ENCODE data around the gene PLEK. TPM values are rescaled to one million over a fixed set of nuclear protein-coding genes. Genes with fewer than 3 reads are reported as not detected.

The PLEK gene
- total RNA-seq, 2 donors from 2014 or later: not detected

GRCh38 chr2:68379184-68379708 lies 14.2 kb downstream of the PLEK start:
- Mint-ChIP-seq H3K9me3 (no peaks in the 10 kb centered on the region), H3K36me3 (ENCODE audit: low read depth) (no peaks in the 10 kb centered on the region), H3K27me3 (ENCODE audit: insufficient read depth) (peaks cover 17% of the 10 kb centered on the region), H3K4me3 (no peak overlapping the region), H3K4me1 (no peaks in the 10 kb centered on the region), H3K27ac (no peak overlapping the region)
- Histone ChIP-seq H3K27ac (ENCODE audit: low read depth, low read length) (no peak overlapping the region), H3K27me3 (ENCODE audit: control insufficient read depth, insufficient read depth, low read length, poor library complexity, severe bottlenecking) (peaks cover 6% of the 10 kb centered on the region), H3K9ac (ENCODE audit: extremely low read depth, low read length, poor library complexity, severe bottlenecking) (no peak overlapping the region), H3K36me3 (ENCODE audit: control insufficient read depth, insufficient read depth, low read length) (no peaks in the 10 kb centered on the region), H3K4me3 (ENCODE audit: low read length) (no peak overlapping the region), H3K9me3 (ENCODE audit: control insufficient read depth, low read length) (no peaks in the 10 kb centered on the region), H3K4me1 (ENCODE audit: control insufficient read depth, insufficient read depth, low read length) (no peaks in the 10 kb centered on the region)
- TF ChIP-seq, protein P1, sequence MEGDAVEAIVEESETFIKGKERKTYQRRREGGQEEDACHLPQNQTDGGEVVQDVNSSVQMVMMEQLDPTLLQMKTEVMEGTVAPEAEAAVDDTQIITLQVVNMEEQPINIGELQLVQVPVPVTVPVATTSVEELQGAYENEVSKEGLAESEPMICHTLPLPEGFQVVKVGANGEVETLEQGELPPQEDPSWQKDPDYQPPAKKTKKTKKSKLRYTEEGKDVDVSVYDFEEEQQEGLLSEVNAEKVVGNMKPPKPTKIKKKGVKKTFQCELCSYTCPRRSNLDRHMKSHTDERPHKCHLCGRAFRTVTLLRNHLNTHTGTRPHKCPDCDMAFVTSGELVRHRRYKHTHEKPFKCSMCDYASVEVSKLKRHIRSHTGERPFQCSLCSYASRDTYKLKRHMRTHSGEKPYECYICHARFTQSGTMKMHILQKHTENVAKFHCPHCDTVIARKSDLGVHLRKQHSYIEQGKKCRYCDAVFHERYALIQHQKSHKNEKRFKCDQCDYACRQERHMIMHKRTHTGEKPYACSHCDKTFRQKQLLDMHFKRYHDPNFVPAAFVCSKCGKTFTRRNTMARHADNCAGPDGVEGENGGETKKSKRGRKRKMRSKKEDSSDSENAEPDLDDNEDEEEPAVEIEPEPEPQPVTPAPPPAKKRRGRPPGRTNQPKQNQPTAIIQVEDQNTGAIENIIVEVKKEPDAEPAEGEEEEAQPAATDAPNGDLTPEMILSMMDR (conservative IDR thresholded peaks at IDR 0.05): no peak
- 72 to 87% methylated on average over 3 of the region's 4 CpGs for WGBS, 2 experiments (ENCODE audit: insufficient coverage in 1 of 2, insufficient read length in 1 of 2)
- DNase-seq: no peak

DNA sequence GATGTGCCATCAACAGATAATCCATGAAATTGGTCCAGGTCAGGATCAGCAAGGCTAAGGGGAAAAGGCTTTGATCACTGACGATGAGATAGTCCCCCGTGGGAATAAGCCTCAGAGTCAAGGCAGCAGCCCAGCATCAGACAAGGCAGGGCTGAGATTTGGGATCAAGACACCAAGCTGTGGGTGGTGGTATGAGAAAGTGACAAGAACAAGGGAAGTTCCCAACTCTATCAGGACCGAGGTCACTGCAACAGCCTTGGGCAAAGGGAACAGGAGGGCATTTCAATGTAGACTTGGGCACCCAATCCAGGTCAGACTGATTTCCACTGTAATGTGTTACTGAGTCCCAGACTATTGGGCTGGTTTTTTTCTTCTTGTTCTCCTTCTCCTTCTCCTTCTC lies 18.7 kb downstream of the PLEK start:
- TF ChIP-seq, protein P1 (conservative IDR thresholded peaks at IDR 0.05): no peak
- DNase-seq: no peak
- WGBS, 2 experiments (ENCODE audit: insufficient coverage in 1 of 2, insufficient read length in 1 of 2): 88 to 96% methylated on average over 3 of the region's 3 CpGs
- H3K9me3 Mint-ChIP-seq: no peaks in the 10 kb centered on the region
- Histone ChIP-seq H3K27me3 (ENCODE audit: control insufficient read depth, insufficient read depth, low read length, poor library complexity, severe bottlenecking) (no peaks in the 10 kb centered on the region), H3K4me1 (ENCODE audit: control insufficient read depth, insufficient read depth, low read length) (no peaks in the 10 kb centered on the region), H3K36me3 (ENCODE audit: control insufficient read depth, insufficient read depth, low read length) (no peaks in the 10 kb centered on the region), H3K9ac (ENCODE audit: extremely low read depth, low read length, poor library complexity, severe bottlenecking) (no peak overlapping the region), H3K9me3 (ENCODE audit: control insufficient read depth, low read length) (no peaks in the 10 kb centered on the region), H3K4me3 (ENCODE audit: low read length) (no peak overlapping the region), H3K27ac (ENCODE audit: low read depth, low read length) (no peak overlapping the region)
- no peak overlapping the region for H3K4me3 Mint-ChIP-seq
- H3K36me3 Mint-ChIP-seq (ENCODE audit: low read depth): no peaks in the 10 kb centered on the region
- peaks cover 22% of the 10 kb centered on the region for H3K27me3 Mint-ChIP-seq (ENCODE audit: insufficient read depth)
- no peaks in the 10 kb centered on the region for H3K4me1 Mint-ChIP-seq
- no peak overlapping the region for H3K27ac Mint-ChIP-seq

DNA sequence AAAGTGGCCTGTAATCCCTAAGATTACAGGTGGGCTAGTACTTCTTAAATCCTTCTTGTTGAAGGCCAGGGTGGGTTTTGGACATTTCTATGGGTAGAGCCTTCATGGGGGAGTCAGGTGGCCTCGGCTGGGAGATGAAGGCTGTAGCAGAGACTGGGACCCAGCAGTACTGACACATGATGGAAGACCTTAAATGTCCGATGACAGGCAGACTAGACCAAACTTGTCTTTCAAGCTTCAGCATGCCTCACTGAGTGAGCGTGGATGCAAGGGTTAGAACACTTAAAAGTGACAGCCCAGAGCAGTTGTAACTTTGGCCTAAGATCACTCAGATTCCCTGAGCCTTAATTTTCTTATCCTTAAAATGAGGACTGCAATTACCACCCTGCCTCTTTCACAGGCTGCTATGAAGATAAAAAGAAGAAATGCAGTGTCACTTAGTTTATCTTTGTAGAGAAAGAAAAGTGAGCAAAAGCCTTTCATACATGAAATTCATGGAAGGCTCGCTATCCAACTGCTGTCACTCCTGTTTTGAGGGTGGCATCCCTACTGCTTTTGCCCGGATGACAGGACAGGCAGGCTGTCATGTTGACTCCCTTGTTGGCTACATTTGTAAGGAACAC lies 19.5 kb downstream of the PLEK start:
- no peaks in the 10 kb centered on the region for H3K4me1 Mint-ChIP-seq
- Histone ChIP-seq H3K9me3 (ENCODE audit: control insufficient read depth, low read length) (no peaks in the 10 kb centered on the region), H3K4me3 (ENCODE audit: low read length) (no peak overlapping the region), H3K27ac (ENCODE audit: low read depth, low read length) (no peak overlapping the region), H3K4me1 (ENCODE audit: control insufficient read depth, insufficient read depth, low read length) (no peaks in the 10 kb centered on the region), H3K36me3 (ENCODE audit: control insufficient read depth, insufficient read depth, low read length) (no peaks in the 10 kb centered on the region), H3K9ac (ENCODE audit: extremely low read depth, low read length, poor library complexity, severe bottlenecking) (no peak overlapping the region), H3K27me3 (ENCODE audit: control insufficient read depth, insufficient read depth, low read length, poor library complexity, severe bottlenecking) (no peaks in the 10 kb centered on the region)
- peaks cover 28% of the 10 kb centered on the region for H3K27me3 Mint-ChIP-seq (ENCODE audit: insufficient read depth)
- H3K9me3 Mint-ChIP-seq: no peaks in the 10 kb centered on the region
- TF ChIP-seq, protein P1 (conservative IDR thresholded peaks at IDR 0.05): no peak
- no peak for DNase-seq
- WGBS, 2 experiments (ENCODE audit: insufficient coverage in 1 of 2, insufficient read length in 1 of 2): 70 to 75% methylated on average over 5 of the region's 5 CpGs
- no peak overlapping the region for H3K4me3 Mint-ChIP-seq
- H3K36me3 Mint-ChIP-seq (ENCODE audit: low read depth): no peaks in the 10 kb centered on the region
- H3K27ac Mint-ChIP-seq: no peak overlapping the region
